ENCODE measurements around the gene TMEM86A. TPM values are rescaled to one million over a fixed set of nuclear protein-coding genes. Genes with fewer than 3 reads are reported as not detected.

The TMEM86A gene
- total and polyA plus RNA-seq, 2 donors, result 1.9 TPM

GRCh38 chr11:18715476-18715875 is 16.9 kb downstream of the TMEM86A start:
- Histone ChIP-seq H3K27me3 (ENCODE audit: control insufficient read depth in 2 of 2, insufficient read depth in 1 of 2, low read length in 1 of 2) (peaks cover 4 to 8% of the 10 kb centered on the region in 2 donors), H3K4me1 (ENCODE audit: control insufficient read depth in 2 of 2, insufficient read depth in 2 of 2, low read length in 2 of 2) (no peaks in the 10 kb centered on the region), H3K9me3 (ENCODE audit: control insufficient read depth in 2 of 2, insufficient read depth in 1 of 2, low read length in 1 of 2) (peaks cover 0 to 3% of the 10 kb centered on the region in 2 donors), H3K27ac (ENCODE audit: low read depth in 1 of 2, low read length in 1 of 2) (no peak overlapping the region), H3K36me3 (ENCODE audit: control insufficient read depth in 2 of 2, insufficient read depth in 2 of 2, low read length in 1 of 2) (no peaks in the 10 kb centered on the region), H3K4me3 (ENCODE audit: low read length in 2 of 2) (no peak overlapping the region)
- WGBS, result 88% methylated on average over 7 of the region's 7 CpGs
- DNase-seq (ENCODE audit: low read depth in 6 of 9, low spot score in 9 of 9), result no peak

DNA sequence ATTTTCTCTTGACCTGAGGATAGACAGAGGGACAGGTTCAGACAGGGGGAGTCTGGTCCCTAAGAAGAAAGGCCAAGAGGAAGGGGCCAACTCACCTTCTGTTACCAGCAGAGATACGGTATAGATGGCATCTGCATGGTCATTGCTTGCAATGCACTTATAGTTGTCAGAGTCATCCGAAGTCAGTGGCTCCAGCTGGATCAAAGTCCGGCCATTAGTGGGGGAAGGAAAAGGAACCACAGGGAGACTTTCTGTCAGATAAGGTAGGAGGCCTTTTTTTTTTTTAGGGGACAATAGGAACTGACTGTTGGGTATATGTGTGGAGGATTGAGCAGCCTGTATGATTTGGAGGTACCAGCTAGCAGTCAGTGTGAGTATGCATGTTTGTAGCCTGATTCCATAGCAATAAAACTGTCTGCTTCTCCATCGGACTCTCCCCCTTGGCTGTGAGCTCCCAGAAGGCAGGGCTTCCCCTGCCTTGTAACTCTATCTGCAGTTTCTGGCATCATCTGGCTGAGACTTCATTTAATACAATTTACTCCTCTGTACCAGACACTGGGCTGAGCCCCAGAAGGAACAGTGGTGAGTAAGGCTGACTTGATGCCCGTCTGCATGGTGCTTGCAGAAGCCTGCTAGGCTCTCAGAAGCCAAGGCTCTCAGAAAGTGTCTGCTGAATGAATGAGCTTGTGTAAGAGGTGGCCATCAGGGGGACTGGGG is 21.7 kb downstream of the TMEM86A start:
- peaks cover 0 to 5% of the 10 kb centered on the region in 2 donors for H3K9me3 ChIP-seq (ENCODE audit: control insufficient read depth in 2 of 2, insufficient read depth in 1 of 2, low read length in 1 of 2)
- no peak for DNase-seq (ENCODE audit: low read depth in 6 of 9, low spot score in 9 of 9)
- peaks cover 4 to 23% of the 10 kb centered on the region in 2 donors for H3K27me3 ChIP-seq (ENCODE audit: control insufficient read depth in 2 of 2, insufficient read depth in 1 of 2, low read length in 1 of 2)
- 95% methylated on average over 5 of the region's 5 CpGs for WGBS
- H3K27ac ChIP-seq (ENCODE audit: low read depth in 1 of 2, low read length in 1 of 2), result no peak overlapping the region
- no peak overlapping the region for H3K4me3 ChIP-seq (ENCODE audit: low read length in 2 of 2)
- no peaks in the 10 kb centered on the region for H3K36me3 ChIP-seq (ENCODE audit: control insufficient read depth in 2 of 2, insufficient read depth in 2 of 2, low read length in 1 of 2)
- H3K4me1 ChIP-seq (ENCODE audit: control insufficient read depth in 2 of 2, insufficient read depth in 2 of 2, low read length in 2 of 2), result peaks cover 0 to 15% of the 10 kb centered on the region in 2 donors

DNA sequence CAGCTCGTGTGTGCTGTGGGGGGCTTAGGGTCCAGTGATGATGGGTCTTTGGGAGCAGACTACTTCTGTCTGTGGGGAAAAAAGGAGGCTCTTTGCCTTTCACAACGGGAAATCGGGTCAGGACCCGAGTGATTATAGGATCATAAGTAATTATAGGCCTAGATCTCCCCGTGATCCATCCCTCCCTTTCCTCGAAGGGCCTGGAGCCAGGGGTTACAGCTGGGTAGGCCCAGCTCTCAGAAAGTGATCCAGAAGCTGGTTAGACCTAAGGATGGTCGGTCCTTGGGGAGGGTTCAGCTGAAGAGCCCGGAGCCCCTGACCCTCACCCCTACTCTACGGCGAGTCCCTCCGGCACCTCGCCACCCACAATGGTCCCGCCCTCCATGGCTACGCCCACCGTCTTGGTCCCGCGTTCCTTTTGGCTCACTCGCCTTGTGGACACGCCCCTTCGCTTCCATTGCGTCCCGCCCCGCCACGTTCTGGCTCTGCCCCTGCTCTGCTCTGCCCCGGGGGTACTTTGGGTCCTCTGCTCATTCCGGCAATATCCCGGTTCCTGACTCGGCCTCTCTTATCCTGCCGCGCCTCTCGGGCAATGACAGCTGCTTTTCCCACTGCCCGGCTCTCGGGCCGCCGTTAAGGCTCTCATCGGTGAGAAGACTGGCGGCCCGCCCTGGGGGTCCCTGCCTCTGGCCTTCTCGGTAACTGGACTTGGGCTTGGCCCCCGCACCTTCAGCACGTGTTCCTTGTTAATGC is 22.4 kb downstream of the TMEM86A start:
- Histone ChIP-seq H3K4me3 (ENCODE audit: low read length in 2 of 2) (peak overlapping the region; percentile 54), H3K27ac (ENCODE audit: low read depth in 1 of 2, low read length in 1 of 2) (no peak overlapping the region), H3K36me3 (ENCODE audit: control insufficient read depth in 2 of 2, insufficient read depth in 2 of 2, low read length in 1 of 2) (no peaks in the 10 kb centered on the region), H3K4me1 (ENCODE audit: control insufficient read depth in 2 of 2, insufficient read depth in 2 of 2, low read length in 2 of 2) (peaks cover 0 to 15% of the 10 kb centered on the region in 2 donors), H3K9me3 (ENCODE audit: control insufficient read depth in 2 of 2, insufficient read depth in 1 of 2, low read length in 1 of 2) (peaks cover 0 to 5% of the 10 kb centered on the region in 2 donors), H3K27me3 (ENCODE audit: control insufficient read depth in 2 of 2, insufficient read depth in 1 of 2, low read length in 1 of 2) (peaks cover 4 to 23% of the 10 kb centered on the region in 2 donors)
- peak; percentile 37 to 85 (median 57) for DNase-seq (ENCODE audit: low read depth in 6 of 9, low spot score in 9 of 9)
- WGBS, result 8% methylated on average over 41 of the region's 41 CpGs

DNA sequence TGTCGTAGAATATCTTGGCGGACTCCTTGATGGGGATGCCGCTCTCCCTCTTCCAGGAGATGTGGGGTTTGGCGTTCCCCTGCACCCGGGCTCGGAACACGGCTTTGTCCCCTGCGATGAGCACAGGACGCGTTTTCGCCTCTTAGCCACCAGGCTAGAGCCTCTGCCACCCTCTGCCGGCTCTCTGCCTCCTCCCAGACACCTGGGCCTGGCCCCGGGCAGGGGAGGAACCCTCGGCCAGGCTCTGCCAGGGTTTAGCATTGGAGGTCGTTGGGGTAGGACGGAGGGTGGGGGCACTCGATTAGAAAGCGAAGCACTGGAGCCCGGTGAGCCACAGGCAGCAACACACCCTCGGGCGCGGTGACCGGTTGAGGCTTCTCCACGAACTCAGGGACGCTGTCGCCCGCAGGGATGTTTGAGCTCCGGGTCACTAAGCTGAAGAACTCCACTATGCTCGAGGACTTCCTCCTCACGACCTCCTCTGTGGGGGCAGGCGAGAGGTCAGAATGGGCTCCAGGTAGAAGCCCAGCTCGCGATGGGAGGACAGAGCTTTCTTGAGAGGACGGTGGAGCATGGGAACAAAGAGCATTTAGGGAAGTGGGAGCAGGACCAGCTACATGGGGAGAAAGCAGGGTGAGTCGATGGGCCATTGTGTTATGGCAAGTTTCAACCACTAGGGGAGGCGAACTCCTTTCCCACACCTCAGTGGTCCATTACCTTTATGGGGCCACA is 23.1 kb downstream of the TMEM86A start:
- DNase-seq (ENCODE audit: low read depth in 6 of 9, low spot score in 9 of 9), result peak in 5 of 9 donors; percentile 28 to 66 (median 52)

GRCh38 chr11:18722293-18722637 is 23.7 kb downstream of the TMEM86A start:
- Histone ChIP-seq H3K36me3 (ENCODE audit: control insufficient read depth in 2 of 2, insufficient read depth in 2 of 2, low read length in 1 of 2) (no peaks in the 10 kb centered on the region), H3K27ac (ENCODE audit: low read depth in 1 of 2, low read length in 1 of 2) (no peak overlapping the region), H3K27me3 (ENCODE audit: control insufficient read depth in 2 of 2, insufficient read depth in 1 of 2, low read length in 1 of 2) (peaks cover 4 to 19% of the 10 kb centered on the region in 2 donors), H3K4me1 (ENCODE audit: control insufficient read depth in 2 of 2, insufficient read depth in 2 of 2, low read length in 2 of 2) (peaks cover 0 to 15% of the 10 kb centered on the region in 2 donors), H3K4me3 (ENCODE audit: low read length in 2 of 2) (no peak overlapping the region), H3K9me3 (ENCODE audit: control insufficient read depth in 2 of 2, insufficient read depth in 1 of 2, low read length in 1 of 2) (peaks cover 0 to 5% of the 10 kb centered on the region in 2 donors)
- 53% methylated on average over 1 of the region's 1 CpG for WGBS
- no peak for DNase-seq (ENCODE audit: low read depth in 6 of 9, low spot score in 9 of 9)

More for the DNA sequence above, 23.1 kb downstream of the TMEM86A start:
- H3K4me1 ChIP-seq (ENCODE audit: control insufficient read depth in 2 of 2, insufficient read depth in 2 of 2, low read length in 2 of 2), result peaks cover 0 to 15% of the 10 kb centered on the region in 2 donors
- H3K36me3 ChIP-seq (ENCODE audit: control insufficient read depth in 2 of 2, insufficient read depth in 2 of 2, low read length in 1 of 2), result no peaks in the 10 kb centered on the region
- H3K27me3 ChIP-seq (ENCODE audit: control insufficient read depth in 2 of 2, insufficient read depth in 1 of 2, low read length in 1 of 2), result peaks cover 4 to 20% of the 10 kb centered on the region in 2 donors
- no peak overlapping the region for H3K27ac ChIP-seq (ENCODE audit: low read depth in 1 of 2, low read length in 1 of 2)
- H3K9me3 ChIP-seq (ENCODE audit: control insufficient read depth in 2 of 2, insufficient read depth in 1 of 2, low read length in 1 of 2), result peaks cover 0 to 5% of the 10 kb centered on the region in 2 donors
- peak overlapping the region; percentile 54 for H3K4me3 ChIP-seq (ENCODE audit: low read length in 2 of 2)
- 1% methylated on average over 36 of the region's 36 CpGs for WGBS

DNA sequence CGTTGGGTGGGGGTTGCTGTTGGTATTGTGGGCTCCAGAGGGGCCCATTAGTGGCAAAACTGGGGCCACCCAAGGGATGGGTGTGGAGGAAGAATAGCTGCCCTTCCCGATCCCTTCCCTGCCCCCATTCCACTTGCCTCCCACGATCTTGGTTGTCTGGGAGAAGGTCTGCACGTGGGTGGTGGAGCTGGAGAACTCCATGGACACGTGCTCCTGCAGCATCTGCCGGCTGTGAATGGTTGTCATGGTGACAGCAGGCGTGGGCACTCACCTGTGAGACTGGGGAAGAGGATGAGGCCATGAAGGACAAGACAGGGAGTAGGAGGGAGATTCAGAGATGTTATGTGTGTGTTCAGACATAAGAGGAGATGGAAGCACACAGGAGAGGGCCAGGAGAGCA is 25.4 kb downstream of the TMEM86A start:
- Histone ChIP-seq H3K9me3 (ENCODE audit: control insufficient read depth in 2 of 2, insufficient read depth in 1 of 2, low read length in 1 of 2) (peaks cover 0 to 5% of the 10 kb centered on the region in 2 donors), H3K36me3 (ENCODE audit: control insufficient read depth in 2 of 2, insufficient read depth in 2 of 2, low read length in 1 of 2) (no peaks in the 10 kb centered on the region), H3K4me1 (ENCODE audit: control insufficient read depth in 2 of 2, insufficient read depth in 2 of 2, low read length in 2 of 2) (peaks cover 0 to 18% of the 10 kb centered on the region in 2 donors), H3K4me3 (ENCODE audit: low read length in 2 of 2) (no peak overlapping the region), H3K27ac (ENCODE audit: low read depth in 1 of 2, low read length in 1 of 2) (no peak overlapping the region), H3K27me3 (ENCODE audit: control insufficient read depth in 2 of 2, insufficient read depth in 1 of 2, low read length in 1 of 2) (peaks cover 0 to 17% of the 10 kb centered on the region in 2 donors)
- DNase-seq (ENCODE audit: low read depth in 6 of 9, low spot score in 9 of 9), result no peak
- WGBS, result 86% methylated on average over 7 of the region's 7 CpGs

- WGBS, result 95% methylated on average over 7 of the region's 7 CpGs
- no peak within 1 kb of the TSS for H3K4me3 ChIP-seq (ENCODE audit: low read length in 2 of 2)
- H3K4me1 ChIP-seq (ENCODE audit: control insufficient read depth in 2 of 2, insufficient read depth in 2 of 2, low read length in 2 of 2), result peaks cover 0 to 14% of the 10 kb centered on the region in 2 donors
- peaks cover 0 to 2% of the 10 kb centered on the region in 2 donors for H3K9me3 ChIP-seq (ENCODE audit: control insufficient read depth in 2 of 2, insufficient read depth in 1 of 2, low read length in 1 of 2)
- H3K27ac ChIP-seq (ENCODE audit: low read depth in 1 of 2, low read length in 1 of 2), result no peak within 1 kb of the TSS
- peaks cover 0 to 10% of the 10 kb centered on the region in 2 donors for H3K27me3 ChIP-seq (ENCODE audit: control insufficient read depth in 2 of 2, insufficient read depth in 1 of 2, low read length in 1 of 2)
- no peak for DNase-seq (ENCODE audit: low read depth in 6 of 9, low spot score in 9 of 9)
- no peaks in the 10 kb centered on the region for H3K36me3 ChIP-seq (ENCODE audit: control insufficient read depth in 2 of 2, insufficient read depth in 2 of 2, low read length in 1 of 2)
Measured at GRCh38 chr11:18726040-18726439, 27.5 kb downstream of the TMEM86A start, which contains the start of gene IGSF22. Gene IGSF22, minus strand, starts transcription at chr11:18726188. Its CDS starts 1,952 bp downstream, at chr11:18724236.

- H3K27me3 ChIP-seq (ENCODE audit: control insufficient read depth in 2 of 2, insufficient read depth in 1 of 2, low read length in 1 of 2), result no peaks in the 10 kb centered on the region
- WGBS, result 55% methylated on average over 10 of the region's 10 CpGs
Measured at GRCh38 chr11:18727479-18728236, 29.1 kb downstream of the TMEM86A start.

More at GRCh38 chr11:18727479-18728236, 29.1 kb downstream of the TMEM86A start:
- peak in 7 of 9 donors; percentile 35 to 80 (median 51) for DNase-seq (ENCODE audit: low read depth in 6 of 9, low spot score in 9 of 9)
- H3K36me3 ChIP-seq (ENCODE audit: control insufficient read depth in 2 of 2, insufficient read depth in 2 of 2, low read length in 1 of 2), result no peaks in the 10 kb centered on the region
- no peak overlapping the region for H3K4me3 ChIP-seq (ENCODE audit: low read length in 2 of 2)
- no peaks in the 10 kb centered on the region for H3K9me3 ChIP-seq (ENCODE audit: control insufficient read depth in 2 of 2, insufficient read depth in 1 of 2, low read length in 1 of 2)
- peaks cover 0 to 2% of the 10 kb centered on the region in 2 donors for H3K4me1 ChIP-seq (ENCODE audit: control insufficient read depth in 2 of 2, insufficient read depth in 2 of 2, low read length in 2 of 2)
- no peak overlapping the region for H3K27ac ChIP-seq (ENCODE audit: low read depth in 1 of 2, low read length in 1 of 2)

All from thymus (tissue), 11 donors.